ENCODE measurements around the gene GRIK1.

DNA sequence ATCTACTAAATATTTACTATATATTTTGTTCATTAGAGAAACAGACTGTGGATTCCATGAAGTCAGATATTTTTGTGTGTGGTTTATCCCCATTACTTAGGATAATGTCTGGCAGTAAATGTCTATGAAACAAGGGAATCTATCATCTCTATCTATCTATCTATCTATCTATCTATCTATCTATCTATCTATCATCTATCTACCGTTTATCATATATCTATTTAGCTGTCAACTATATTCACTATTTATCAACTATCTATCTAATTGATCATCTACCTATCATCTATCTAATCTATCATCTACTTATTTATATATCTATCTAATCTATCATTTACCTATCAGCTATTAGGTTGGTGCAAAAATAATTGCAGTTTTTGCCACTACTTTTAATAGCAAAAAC is 255.7 kb downstream of the GRIK1 start:
- TF ChIP-seq, protein P1, sequence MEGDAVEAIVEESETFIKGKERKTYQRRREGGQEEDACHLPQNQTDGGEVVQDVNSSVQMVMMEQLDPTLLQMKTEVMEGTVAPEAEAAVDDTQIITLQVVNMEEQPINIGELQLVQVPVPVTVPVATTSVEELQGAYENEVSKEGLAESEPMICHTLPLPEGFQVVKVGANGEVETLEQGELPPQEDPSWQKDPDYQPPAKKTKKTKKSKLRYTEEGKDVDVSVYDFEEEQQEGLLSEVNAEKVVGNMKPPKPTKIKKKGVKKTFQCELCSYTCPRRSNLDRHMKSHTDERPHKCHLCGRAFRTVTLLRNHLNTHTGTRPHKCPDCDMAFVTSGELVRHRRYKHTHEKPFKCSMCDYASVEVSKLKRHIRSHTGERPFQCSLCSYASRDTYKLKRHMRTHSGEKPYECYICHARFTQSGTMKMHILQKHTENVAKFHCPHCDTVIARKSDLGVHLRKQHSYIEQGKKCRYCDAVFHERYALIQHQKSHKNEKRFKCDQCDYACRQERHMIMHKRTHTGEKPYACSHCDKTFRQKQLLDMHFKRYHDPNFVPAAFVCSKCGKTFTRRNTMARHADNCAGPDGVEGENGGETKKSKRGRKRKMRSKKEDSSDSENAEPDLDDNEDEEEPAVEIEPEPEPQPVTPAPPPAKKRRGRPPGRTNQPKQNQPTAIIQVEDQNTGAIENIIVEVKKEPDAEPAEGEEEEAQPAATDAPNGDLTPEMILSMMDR (IDR thresholded peaks at IDR 0.05) = no peak
- TF ChIP-seq EZH2 (IDR thresholded peaks at IDR 0.05; ENCODE audit: borderline replicate concordance, insufficient read depth, low read depth, low read length, poor library complexity, severe bottlenecking) = no peak
